H9 (cell line): ENCODE data around the gene EPN3. TPM values are rescaled to one million over a fixed set of nuclear protein-coding genes. Genes with fewer than 3 reads are reported as not detected.

Experiments used
- DNase-seq: peaks from one replicate; pipeline ENCODE4 v3.0.0-alpha.2; 2017
- H2AFZ ChIP-seq: one replicate; pipeline ENCODE4 v1.6.1; 2013; ENCODE audit warnings: mild to moderate bottlenecking, low read length, control low read depth, moderate library complexity
- H2AK5ac ChIP-seq: 2 replicates; pipeline ENCODE4 v1.6.1; 2013; ENCODE audit warnings: low read length, control low read depth, mixed read lengths; ENCODE audit not compliant: insufficient read length
- H2BK120ac ChIP-seq: one replicate; pipeline ENCODE4 v1.6.1; 2013; ENCODE audit warnings: low read depth, mild to moderate bottlenecking, low read length, control low read depth, inconsistent platforms; ENCODE audit not compliant: poor library complexity, severe bottlenecking
- H2BK12ac ChIP-seq: 2 replicates; pipeline ENCODE4 v1.6.1; 2013; ENCODE audit warnings: low read length, control low read depth, mixed read lengths, low read depth; ENCODE audit not compliant: insufficient read length
- H2BK15ac ChIP-seq: 2 replicates; pipeline ENCODE4 v1.6.1; 2013; ENCODE audit warnings: low read depth, low read length, control low read depth
- H2BK20ac ChIP-seq: one replicate; pipeline ENCODE4 v1.6.1; 2013; ENCODE audit warnings: low read depth, mild to moderate bottlenecking, low read length, control low read depth, inconsistent platforms; ENCODE audit not compliant: poor library complexity, severe bottlenecking
- H2BK5ac ChIP-seq: 2 replicates; pipeline ENCODE4 v1.6.1; 2013; ENCODE audit warnings: low read length, control low read depth, mixed read lengths; ENCODE audit not compliant: insufficient read length
- H3K14ac ChIP-seq: 2 replicates; pipeline ENCODE4 v1.6.1; 2013; ENCODE audit warnings: low read length, control low read depth; ENCODE audit not compliant: insufficient read depth
- H3K18ac ChIP-seq: 2 replicates; pipeline ENCODE4 v1.6.1; 2013; ENCODE audit warnings: low read depth, mild to moderate bottlenecking, mixed read lengths, low read length, control low read depth; ENCODE audit not compliant: insufficient read length
- H3K23ac ChIP-seq: 2 replicates; pipeline ENCODE4 v1.6.1; 2013; ENCODE audit warnings: low read length, control low read depth, mixed read lengths, low read depth; ENCODE audit not compliant: insufficient read length
- H3K23me2 ChIP-seq: 2 replicates; pipeline ENCODE4 v1.6.1; 2013; ENCODE audit warnings: low read depth, mild to moderate bottlenecking, mixed read lengths, low read length, control low read depth; ENCODE audit not compliant: insufficient read length, poor library complexity, severe bottlenecking
- H3K27ac ChIP-seq: 2 replicates; pipeline ENCODE4 v1.5.1; 2013; ENCODE audit warnings: low read length, control low read depth, mixed read lengths, low read depth; ENCODE audit not compliant: insufficient read length
- H3K27me3 ChIP-seq: 2 replicates; pipeline ENCODE4 v1.6.1; 2013; ENCODE audit warnings: low read length, control low read depth, inconsistent platforms; ENCODE audit not compliant: insufficient read depth
- H3K4ac ChIP-seq: 2 replicates; pipeline ENCODE4 v1.6.1; 2013; ENCODE audit warnings: low read depth, mild to moderate bottlenecking, control low read depth, inconsistent platforms, low read length, moderate library complexity
- H3K4me1 ChIP-seq: 2 replicates; pipeline ENCODE4 v1.6.1; 2013; ENCODE audit warnings: low read length, control low read depth, inconsistent platforms; ENCODE audit not compliant: insufficient read depth
- H3K4me2 ChIP-seq: 2 replicates; pipeline ENCODE4 v1.6.1; 2013; ENCODE audit warnings: low read length, control low read depth, mixed read lengths; ENCODE audit not compliant: insufficient read length, insufficient read depth
- H3K56ac ChIP-seq: 2 replicates; pipeline ENCODE4 v1.6.1; 2013; ENCODE audit warnings: low read depth, mild to moderate bottlenecking, mixed read lengths, low read length, control low read depth; ENCODE audit not compliant: insufficient read length
- H3K79me1 ChIP-seq: 2 replicates; pipeline ENCODE4 v1.6.1; 2013; ENCODE audit warnings: low read depth, mild to moderate bottlenecking, moderate library complexity, low read length, control low read depth, inconsistent platforms; ENCODE audit not compliant: insufficient read depth, poor library complexity, severe bottlenecking
- H3K79me2 ChIP-seq: 2 replicates; pipeline ENCODE4 v1.6.1; 2013; ENCODE audit warnings: low read length, control low read depth, inconsistent platforms; ENCODE audit not compliant: insufficient read depth
- H3K9ac ChIP-seq: 2 replicates; pipeline ENCODE4 v1.6.1; 2013; ENCODE audit warnings: low read length, control low read depth, mixed read lengths; ENCODE audit not compliant: insufficient read length; ENCODE audit errors: extremely low read depth
- H3K9me3 ChIP-seq: one replicate; pipeline ENCODE4 v1.6.1; 2013; ENCODE audit warnings: low read depth, low read length, inconsistent platforms; ENCODE audit not compliant: control insufficient read depth
- H3T11ph ChIP-seq: one replicate; pipeline ENCODE4 v1.6.1; 2013; ENCODE audit warnings: mild to moderate bottlenecking, low read length, control low read depth, inconsistent platforms
- H4K20me1 ChIP-seq: one replicate; pipeline ENCODE4 v1.6.1; 2013; ENCODE audit not compliant: control insufficient read depth, insufficient read length, insufficient read depth
- H4K5ac ChIP-seq: 2 replicates; pipeline ENCODE4 v1.6.1; 2013; ENCODE audit warnings: low read depth, mild to moderate bottlenecking, mixed read lengths, low read length, control low read depth; ENCODE audit not compliant: insufficient read length
- H4K8ac ChIP-seq: replicated peaks from 2 replicates; pipeline ENCODE4 v1.6.1; 2013; ENCODE audit warnings: low read length, control low read depth, mixed read lengths, low read depth; ENCODE audit not compliant: insufficient read length
- H4K91ac ChIP-seq: 2 replicates; pipeline ENCODE4 v1.6.1; 2013; ENCODE audit warnings: low read depth, mild to moderate bottlenecking, moderate library complexity, mixed read lengths, low read length, control low read depth; ENCODE audit not compliant: insufficient read length
- H3K27ac Mint-ChIP-seq, 3 experiments: 2 replicates in 2 of 3; 3 replicates in 1 of 3; pipeline ENCODE4 v1.8.0; 2020 to 2021; ENCODE audit warnings: mixed read lengths in 3 of 3, mild to moderate bottlenecking in 1 of 3, moderate library complexity in 1 of 3
- H3K27me3 Mint-ChIP-seq: 2 replicates; pipeline ENCODE4 v1.8.0; 2021; ENCODE audit warnings: low read depth, mild to moderate bottlenecking, moderate library complexity, mixed read lengths
- H3K36me3 Mint-ChIP-seq, 3 experiments: 2 replicates in 2 of 3; 3 replicates in 1 of 3; pipeline ENCODE4 v1.8.0; 2020 to 2021; ENCODE audit warnings: low read depth in 3 of 3, mixed read lengths in 3 of 3; ENCODE audit not compliant: insufficient read depth in 1 of 3
- H3K4me1 Mint-ChIP-seq, 2 experiments: 2 replicates each; pipeline ENCODE4 v1.8.0; 2020; ENCODE audit warnings: mixed read lengths in 2 of 2
- H3K4me3 Mint-ChIP-seq, 2 experiments: 2 replicates in 1 of 2; 3 replicates in 1 of 2; pipeline ENCODE4 v1.8.0; 2020 to 2021; ENCODE audit warnings: mild to moderate bottlenecking in 2 of 2, mixed read lengths in 2 of 2, moderate library complexity in 1 of 2
- H3K9me3 Mint-ChIP-seq, 2 experiments: 2 replicates in 1 of 2; 3 replicates in 1 of 2; pipeline ENCODE4 v1.8.0; 2020; ENCODE audit warnings: mild to moderate bottlenecking in 2 of 2, mixed read lengths in 2 of 2, moderate library complexity in 1 of 2
- WGBS: extraction: QIAGEN DNeasy Blood & Tissue Kit; methylation state at CpG from one replicate; pipeline ENCODE4 v1.1.7; 2013; ENCODE audit warnings: missing lambda C conversion rate, low lambda C conversion rate, mixed read lengths; ENCODE audit not compliant: insufficient read length; ENCODE audit errors: extremely low coverage; 5-methylcytosine and 5-hydroxymethylcytosine counted together
- total RNA-seq: library from RNA; stranded (reverse); gene quantifications from 2 replicates; pipeline ENCODE4 v1.2.1, GENCODE V29; 2021
- TF ChIP-seq, protein P1 (sequence below): fragments of 200-600 bp; sonication (generic); conservative IDR thresholded peaks from 3 replicates; pipeline ENCODE4 v1.8.0; 2021; ENCODE audit warnings: antibody characterized with exemption, mild to moderate bottlenecking

The EPN3 gene
- total RNA-seq, 1 experiment from 2014 or later: 1.9 TPM

GRCh38 chr17:50559674-50560184, 27.2 kb downstream of the EPN3 start:
- H3K27me3 ChIP-seq: peaks cover 38% of the 10 kb centered on the region
- peak; percentile 98 for DNase-seq
- no peak overlapping the region for H3K56ac ChIP-seq
- H3K9me3 ChIP-seq: no peaks in the 10 kb centered on the region
- H3K9me3 Mint-ChIP-seq: no peaks in the 10 kb centered on the region
- peaks cover 26% of the 10 kb centered on the region for H3K23me2 ChIP-seq
- no CpG with 5 or more reads among the region's 27 CpGs for WGBS
- H2BK15ac ChIP-seq: no peak overlapping the region
- no peak overlapping the region for H2BK12ac ChIP-seq
- H3K4me3 Mint-ChIP-seq: peak overlapping the region; percentile 72 to 92
- no peak overlapping the region for H3K23ac ChIP-seq
- H3K79me2 ChIP-seq: no peaks in the 10 kb centered on the region
- no peak overlapping the region for H2AFZ ChIP-seq
- H2BK20ac ChIP-seq: no peak overlapping the region
- H3K36me3 Mint-ChIP-seq: no peaks in the 10 kb centered on the region; a peak in 1 of 7 replicates
- peak overlapping the region; percentile 74 for H3K4me2 ChIP-seq
- no peak overlapping the region for H3K9ac ChIP-seq
- H3K27ac ChIP-seq: no peak overlapping the region
- peaks cover 77% of the 10 kb centered on the region for H3K27me3 Mint-ChIP-seq
- no peak overlapping the region for H3K4ac ChIP-seq
- H4K5ac ChIP-seq: no peak overlapping the region
- H3K79me1 ChIP-seq: no peaks in the 10 kb centered on the region
- H3K18ac ChIP-seq: peak overlapping the region; percentile 83
- H3K14ac ChIP-seq: no peak overlapping the region
- H3T11ph ChIP-seq: no peak overlapping the region
- peak overlapping the region in 2 of 3 experiments; percentile 68 to 97; a peak in 3 of 7 replicates for H3K27ac Mint-ChIP-seq
- no peaks in the 10 kb centered on the region; the same call in 1 of the 2 replicates for H3K4me1 ChIP-seq
- no peak overlapping the region for H4K91ac ChIP-seq
- H3K4me1 Mint-ChIP-seq: peaks cover 19 to 38% of the 10 kb centered on the region in 2 experiments
- H4K8ac ChIP-seq: no peak overlapping the region
- no peak overlapping the region for H2AK5ac ChIP-seq
- TF ChIP-seq, protein P1, sequence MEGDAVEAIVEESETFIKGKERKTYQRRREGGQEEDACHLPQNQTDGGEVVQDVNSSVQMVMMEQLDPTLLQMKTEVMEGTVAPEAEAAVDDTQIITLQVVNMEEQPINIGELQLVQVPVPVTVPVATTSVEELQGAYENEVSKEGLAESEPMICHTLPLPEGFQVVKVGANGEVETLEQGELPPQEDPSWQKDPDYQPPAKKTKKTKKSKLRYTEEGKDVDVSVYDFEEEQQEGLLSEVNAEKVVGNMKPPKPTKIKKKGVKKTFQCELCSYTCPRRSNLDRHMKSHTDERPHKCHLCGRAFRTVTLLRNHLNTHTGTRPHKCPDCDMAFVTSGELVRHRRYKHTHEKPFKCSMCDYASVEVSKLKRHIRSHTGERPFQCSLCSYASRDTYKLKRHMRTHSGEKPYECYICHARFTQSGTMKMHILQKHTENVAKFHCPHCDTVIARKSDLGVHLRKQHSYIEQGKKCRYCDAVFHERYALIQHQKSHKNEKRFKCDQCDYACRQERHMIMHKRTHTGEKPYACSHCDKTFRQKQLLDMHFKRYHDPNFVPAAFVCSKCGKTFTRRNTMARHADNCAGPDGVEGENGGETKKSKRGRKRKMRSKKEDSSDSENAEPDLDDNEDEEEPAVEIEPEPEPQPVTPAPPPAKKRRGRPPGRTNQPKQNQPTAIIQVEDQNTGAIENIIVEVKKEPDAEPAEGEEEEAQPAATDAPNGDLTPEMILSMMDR: no peak
- no peaks in the 10 kb centered on the region for H4K20me1 ChIP-seq
- no peak overlapping the region for H2BK5ac ChIP-seq
- H2BK120ac ChIP-seq: no peak overlapping the region
